ENCODE measurements around the gene MYO1D.

MYO1D gene

GRCh38 chr17:32732900-32733299, 144.0 kb downstream of the MYO1D start:
- TF ChIP-seq ZNF70 (CRISPR knock-in tag; IDR thresholded peaks at IDR 0.05), result no peak
- no peak for TF ChIP-seq CSDC2 (CRISPR knock-in tag; IDR thresholded peaks at IDR 0.05)
- no peak for TF ChIP-seq ZFP30 (CRISPR knock-in tag; IDR thresholded peaks at IDR 0.05)
- TF ChIP-seq TOX (CRISPR knock-in tag; IDR thresholded peaks at IDR 0.05; ENCODE audit: borderline replicate concordance), result no peak
- no peak for TF ChIP-seq RARB (CRISPR knock-in tag; IDR thresholded peaks at IDR 0.05)
- no peak for TF ChIP-seq POU6F1 (CRISPR knock-in tag; IDR thresholded peaks at IDR 0.05; ENCODE audit: borderline replicate concordance, low read depth)
- TF ChIP-seq ISL1 (CRISPR knock-in tag; IDR thresholded peaks at IDR 0.05), result no peak
- no peak for TF ChIP-seq ARNTL (CRISPR knock-in tag; IDR thresholded peaks at IDR 0.05; ENCODE audit: borderline replicate concordance, low read depth)
- no peak for TF ChIP-seq PPARA (CRISPR knock-in tag; IDR thresholded peaks at IDR 0.05; ENCODE audit: borderline replicate concordance)
- TF ChIP-seq ZNF8 (CRISPR knock-in tag; IDR thresholded peaks at IDR 0.05), result no peak
- TF ChIP-seq ZFP3 (CRISPR knock-in tag; IDR thresholded peaks at IDR 0.05), result no peak
- TF ChIP-seq TSHZ2 (CRISPR knock-in tag; IDR thresholded peaks at IDR 0.05), result no peak
- no peak for TF ChIP-seq BACH2 (CRISPR knock-in tag; IDR thresholded peaks at IDR 0.05; ENCODE audit: borderline replicate concordance)
- no peak for TF ChIP-seq TCF4 (CRISPR knock-in tag; IDR thresholded peaks at IDR 0.05; ENCODE audit: borderline replicate concordance)
- TF ChIP-seq ZC3H10 (CRISPR knock-in tag; IDR thresholded peaks at IDR 0.05), result no peak
- TF ChIP-seq CREB5 (CRISPR knock-in tag; IDR thresholded peaks at IDR 0.05; ENCODE audit: low read depth), result no peak
- TF ChIP-seq OSR1 (CRISPR knock-in tag; IDR thresholded peaks at IDR 0.05), result no peak
- TF ChIP-seq ESRRG (CRISPR knock-in tag; IDR thresholded peaks at IDR 0.05), result no peak
- TF ChIP-seq GLIS3 (CRISPR knock-in tag; IDR thresholded peaks at IDR 0.05), result no peak
- ATAC-seq, result no peak

GRCh38 chr17:32732296-32732642, 144.7 kb downstream of the MYO1D start:
- no peak for TF ChIP-seq PATZ1 (CRISPR knock-in tag; IDR thresholded peaks at IDR 0.05; ENCODE audit: borderline replicate concordance)
- no peak for TF ChIP-seq ISL1 (CRISPR knock-in tag; IDR thresholded peaks at IDR 0.05)
- TF ChIP-seq TOX (CRISPR knock-in tag; IDR thresholded peaks at IDR 0.05; ENCODE audit: borderline replicate concordance), result no peak
- TF ChIP-seq ZNF8 (CRISPR knock-in tag; IDR thresholded peaks at IDR 0.05), result no peak
- no peak for TF ChIP-seq SNAI2 (CRISPR knock-in tag; IDR thresholded peaks at IDR 0.05)
- ATAC-seq, result no peak

- ATAC-seq, result no peak
- TF ChIP-seq GLIS3 (CRISPR knock-in tag; IDR thresholded peaks at IDR 0.05) (no peak), CREB5 (CRISPR knock-in tag; IDR thresholded peaks at IDR 0.05; ENCODE audit: low read depth) (no peak), CSRNP3 (CRISPR knock-in tag; IDR thresholded peaks at IDR 0.05) (no peak), ZC3H10 (CRISPR knock-in tag; IDR thresholded peaks at IDR 0.05) (no peak), ZNF70 (CRISPR knock-in tag; IDR thresholded peaks at IDR 0.05) (no peak), TOX (CRISPR knock-in tag; IDR thresholded peaks at IDR 0.05; ENCODE audit: borderline replicate concordance) (no peak), ARNTL (CRISPR knock-in tag; IDR thresholded peaks at IDR 0.05; ENCODE audit: borderline replicate concordance, low read depth) (no peak), CSDC2 (CRISPR knock-in tag; IDR thresholded peaks at IDR 0.05) (no peak), OSR1 (CRISPR knock-in tag; IDR thresholded peaks at IDR 0.05) (no peak), PPARA (CRISPR knock-in tag; IDR thresholded peaks at IDR 0.05; ENCODE audit: borderline replicate concordance) (no peak), ZFP3 (CRISPR knock-in tag; IDR thresholded peaks at IDR 0.05) (no peak), ZFP30 (CRISPR knock-in tag; IDR thresholded peaks at IDR 0.05) (no peak)
These were observed 145.2 kb downstream of the MYO1D start for GRCh38 chr17:32731556-32732295.
